Fibroblast of mammary gland (primary cell): ENCODE measurements around the gene RNF222.
"Not testable (repeated sequence)": the region's sequence is repeated elsewhere in the genome, so short reads cannot be mapped to it uniquely, and the experiment has no call there.

ENCODE experiments used
- DNase-seq: peaks from one replicate; pipeline ENCODE4 v3.0.0-alpha.2; 2010; ENCODE audit warnings: low read depth
- H3K4me3 ChIP-seq: 2 replicates; pipeline ENCODE4 v1.5.1; 2011; ENCODE audit warnings: low read depth, mild to moderate bottlenecking, low read length, moderate library complexity; ENCODE audit not compliant: control insufficient read depth
- TF ChIP-seq, protein P1 (sequence below): conservative IDR thresholded peaks from 2 replicates; pipeline ENCODE4 v1.5.1; 2011; ENCODE audit warnings: low read depth, low read length, inconsistent platforms; ENCODE audit not compliant: control insufficient read depth, insufficient read depth

Gene RNF222

DNA sequence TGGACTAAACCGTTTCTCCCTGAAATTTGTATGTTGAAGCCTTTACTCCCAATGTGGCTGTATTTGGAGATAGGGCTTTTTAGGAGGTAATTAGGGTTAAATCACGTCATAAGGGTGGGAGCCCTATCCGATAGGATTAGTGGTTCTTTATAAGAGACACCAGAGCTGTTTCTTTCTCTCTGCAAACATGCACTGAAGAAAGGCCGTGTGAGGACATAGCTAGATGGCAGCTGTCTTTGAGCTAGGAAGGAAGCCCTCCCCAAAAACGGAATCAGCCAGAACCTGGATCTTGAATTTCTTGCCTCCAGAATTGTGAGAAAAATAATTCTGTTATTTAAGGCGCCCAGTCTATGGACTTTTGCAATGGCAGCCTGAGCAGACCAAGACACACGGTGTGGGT, 43.9 kb downstream of the RNF222 start:
- H3K4me3 ChIP-seq, result no peak overlapping the region
- DNase-seq, result no peak
- TF ChIP-seq, protein P1, sequence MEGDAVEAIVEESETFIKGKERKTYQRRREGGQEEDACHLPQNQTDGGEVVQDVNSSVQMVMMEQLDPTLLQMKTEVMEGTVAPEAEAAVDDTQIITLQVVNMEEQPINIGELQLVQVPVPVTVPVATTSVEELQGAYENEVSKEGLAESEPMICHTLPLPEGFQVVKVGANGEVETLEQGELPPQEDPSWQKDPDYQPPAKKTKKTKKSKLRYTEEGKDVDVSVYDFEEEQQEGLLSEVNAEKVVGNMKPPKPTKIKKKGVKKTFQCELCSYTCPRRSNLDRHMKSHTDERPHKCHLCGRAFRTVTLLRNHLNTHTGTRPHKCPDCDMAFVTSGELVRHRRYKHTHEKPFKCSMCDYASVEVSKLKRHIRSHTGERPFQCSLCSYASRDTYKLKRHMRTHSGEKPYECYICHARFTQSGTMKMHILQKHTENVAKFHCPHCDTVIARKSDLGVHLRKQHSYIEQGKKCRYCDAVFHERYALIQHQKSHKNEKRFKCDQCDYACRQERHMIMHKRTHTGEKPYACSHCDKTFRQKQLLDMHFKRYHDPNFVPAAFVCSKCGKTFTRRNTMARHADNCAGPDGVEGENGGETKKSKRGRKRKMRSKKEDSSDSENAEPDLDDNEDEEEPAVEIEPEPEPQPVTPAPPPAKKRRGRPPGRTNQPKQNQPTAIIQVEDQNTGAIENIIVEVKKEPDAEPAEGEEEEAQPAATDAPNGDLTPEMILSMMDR, result no peak

DNA sequence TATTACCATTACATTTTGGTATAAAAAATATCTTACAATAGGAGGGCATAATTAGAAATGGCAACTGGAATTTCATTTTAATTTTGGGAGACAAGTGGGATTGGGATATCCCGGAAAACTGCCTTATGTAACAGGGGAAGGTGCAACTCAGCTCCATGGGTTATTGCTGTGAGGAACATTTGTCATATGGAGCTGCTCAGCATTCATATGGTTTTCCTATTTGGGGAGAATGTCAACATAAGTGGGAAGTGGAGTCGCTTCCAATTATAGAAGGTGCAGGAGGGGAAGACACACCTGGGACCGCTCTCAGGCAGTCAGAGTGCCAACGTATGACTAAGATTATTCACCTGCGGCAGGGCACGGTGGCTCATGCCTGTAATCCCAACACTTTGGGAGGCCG, 47.3 kb downstream of the RNF222 start:
- no peak overlapping the region for H3K4me3 ChIP-seq
- no peak for DNase-seq
- TF ChIP-seq, protein P1, result no peak

DNA sequence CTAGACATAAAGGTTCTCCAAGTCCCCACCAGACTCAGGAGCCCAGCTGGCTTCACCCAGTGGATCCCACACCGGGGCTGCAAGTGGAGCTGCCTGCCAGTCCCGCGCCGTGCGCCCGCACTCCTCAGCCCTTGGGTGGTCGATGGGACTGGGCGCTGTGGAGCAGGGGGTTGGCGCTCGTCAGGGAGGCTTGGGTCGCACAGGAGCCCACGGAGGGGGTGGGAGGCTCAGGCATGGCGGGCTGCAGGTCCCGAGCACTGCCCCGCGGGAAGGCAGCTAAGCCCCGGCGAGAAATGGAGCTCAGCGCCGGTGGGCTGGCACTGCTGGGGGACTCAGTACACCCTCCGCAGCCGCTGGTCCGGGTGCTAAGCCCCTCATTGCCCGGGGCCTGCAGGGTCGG, 50.6 kb downstream of the RNF222 start:
- not testable (repeated sequence) for H3K4me3 ChIP-seq, DNase-seq

DNA sequence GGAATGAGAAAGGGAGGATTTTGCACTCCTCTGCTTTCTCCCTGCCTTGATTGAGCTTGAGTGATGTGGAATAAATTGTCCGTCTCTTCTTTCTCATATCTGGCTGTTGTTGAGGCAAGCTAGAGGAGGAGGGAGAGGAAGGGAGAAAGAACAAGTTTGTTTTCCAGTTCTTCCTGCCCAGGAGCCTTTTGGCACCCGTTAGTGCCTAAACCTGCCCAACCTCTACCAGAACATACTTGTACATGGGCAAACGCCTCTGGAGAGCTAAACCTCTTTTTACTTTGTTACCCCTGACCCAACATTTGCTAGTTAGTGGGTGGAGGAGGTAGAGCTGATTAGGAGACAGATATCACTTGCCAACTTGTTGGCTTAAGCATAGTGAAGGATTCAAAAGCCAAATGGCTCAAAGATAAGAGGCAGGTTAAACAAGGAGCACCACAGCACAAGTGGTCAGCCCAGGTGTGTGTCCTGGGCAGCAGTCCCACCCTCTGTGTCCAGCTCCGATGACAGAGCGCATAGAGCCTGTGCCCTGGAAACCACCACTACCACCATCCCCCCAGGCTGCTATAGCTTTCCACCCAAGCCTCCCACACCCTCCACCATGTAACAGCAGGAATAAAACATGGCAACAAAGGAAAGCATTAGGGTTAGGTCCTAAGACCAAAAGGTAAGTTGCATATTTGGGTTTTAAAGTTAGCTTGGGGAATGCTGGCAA, 51.5 kb downstream of the RNF222 start:
- no peak for DNase-seq
- H3K4me3 ChIP-seq, result no peak overlapping the region
- TF ChIP-seq, protein P1, result no peak

DNA sequence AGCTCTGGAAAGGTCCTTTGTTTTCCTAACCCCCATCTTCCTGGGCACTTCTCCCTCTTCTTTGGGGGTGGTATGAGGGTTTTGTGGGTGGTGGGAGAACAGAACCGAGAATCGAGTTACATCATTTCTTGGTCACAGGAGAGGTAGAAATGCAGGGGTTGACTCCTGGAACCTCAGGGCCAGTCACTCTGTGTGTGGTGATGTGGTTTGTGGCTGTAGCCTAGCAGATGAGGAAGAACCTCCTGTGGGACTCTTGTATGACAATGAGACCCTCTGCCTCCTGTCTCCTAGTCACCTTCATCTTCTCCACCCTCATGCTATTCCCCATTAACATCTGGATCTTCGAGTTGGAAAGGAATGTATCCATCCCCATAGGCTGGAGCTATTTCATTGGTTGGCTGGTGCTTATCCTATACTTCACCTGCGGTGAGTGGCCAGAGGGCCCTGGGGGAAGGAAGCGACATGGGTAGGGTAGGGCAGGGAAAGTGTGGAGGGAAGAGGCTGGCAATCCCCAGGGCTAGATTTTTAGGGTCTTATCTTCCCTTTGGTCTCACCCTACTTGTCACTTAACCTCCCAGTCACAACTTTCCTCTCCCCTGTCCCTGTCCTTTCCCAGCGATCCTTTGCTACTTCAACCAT, 52.5 kb downstream of the RNF222 start:
- DNase-seq, result no peak
- TF ChIP-seq, protein P1, result no peak
- H3K4me3 ChIP-seq, result no peak overlapping the region

DNA sequence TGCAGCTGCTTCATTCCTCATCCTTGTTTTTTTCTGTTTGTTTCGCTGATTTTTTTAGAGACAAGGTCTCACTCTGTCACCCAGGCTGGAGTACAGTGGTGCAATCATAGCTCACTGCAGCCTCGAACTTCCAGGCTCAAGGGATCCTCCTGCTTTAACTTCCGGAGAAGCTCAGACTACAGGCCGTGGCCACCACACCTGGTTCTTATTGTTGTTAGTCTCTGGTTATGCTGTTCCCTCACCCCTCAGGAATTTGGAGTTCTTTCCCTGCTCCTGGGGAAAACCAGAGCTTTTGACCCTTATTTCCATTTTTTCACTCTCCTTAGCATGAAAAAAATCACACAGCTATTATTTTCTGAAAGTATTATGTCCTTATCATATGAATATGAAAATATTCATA, 56.2 kb downstream of the RNF222 start:
- TF ChIP-seq, protein P1, result no peak
- no peak for DNase-seq
- H3K4me3 ChIP-seq, result no peak overlapping the region
